Keratinocyte (primary cell): ENCODE data around the gene RNF39.

ENCODE experiments used
- EZH2 ChIP-seq: IDR thresholded peaks from one replicate; pipeline ENCODE4 v1.6.1; 2012; ENCODE audit warnings: inconsistent platforms, mild to moderate bottlenecking, low read length, moderate library complexity
- TF ChIP-seq, protein P1 (sequence below), 3 experiments: IDR thresholded peaks in 1 of 3; conservative IDR thresholded peaks in 1 of 3; optimal IDR thresholded peaks in 1 of 3; 2 replicates in 2 of 3; 3 replicates in 1 of 3; pipeline versions ENCODE3 to v1.5.1; 2011; ENCODE audit warnings: low read length in 3 of 3, mild to moderate bottlenecking in 3 of 3, moderate library complexity in 2 of 3, control low read depth in 1 of 3, inconsistent platforms in 1 of 3; ENCODE audit not compliant: insufficient read depth in 2 of 3; ENCODE audit errors: extremely low read depth in 1 of 3

DNA sequence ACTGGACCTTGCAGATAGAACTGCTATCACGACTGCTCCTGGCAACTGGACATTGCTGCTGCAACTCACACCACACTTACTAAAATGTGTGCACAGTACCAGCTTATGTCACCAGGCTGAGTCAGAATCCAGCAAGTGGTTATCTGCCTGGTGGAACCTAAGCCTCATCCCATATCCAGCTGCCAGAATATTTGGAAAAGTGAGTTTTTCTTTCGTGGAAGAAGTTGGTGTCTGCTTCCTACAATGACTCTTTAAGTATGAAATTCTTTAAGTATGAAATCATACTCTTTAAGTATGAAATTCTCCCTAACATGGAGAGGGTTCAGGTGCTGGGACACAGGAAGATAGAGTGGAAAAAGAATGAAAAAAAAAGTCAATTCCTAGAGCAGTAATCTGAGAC is 30.9 kb downstream of the RNF39 start:
- TF ChIP-seq, protein P1, sequence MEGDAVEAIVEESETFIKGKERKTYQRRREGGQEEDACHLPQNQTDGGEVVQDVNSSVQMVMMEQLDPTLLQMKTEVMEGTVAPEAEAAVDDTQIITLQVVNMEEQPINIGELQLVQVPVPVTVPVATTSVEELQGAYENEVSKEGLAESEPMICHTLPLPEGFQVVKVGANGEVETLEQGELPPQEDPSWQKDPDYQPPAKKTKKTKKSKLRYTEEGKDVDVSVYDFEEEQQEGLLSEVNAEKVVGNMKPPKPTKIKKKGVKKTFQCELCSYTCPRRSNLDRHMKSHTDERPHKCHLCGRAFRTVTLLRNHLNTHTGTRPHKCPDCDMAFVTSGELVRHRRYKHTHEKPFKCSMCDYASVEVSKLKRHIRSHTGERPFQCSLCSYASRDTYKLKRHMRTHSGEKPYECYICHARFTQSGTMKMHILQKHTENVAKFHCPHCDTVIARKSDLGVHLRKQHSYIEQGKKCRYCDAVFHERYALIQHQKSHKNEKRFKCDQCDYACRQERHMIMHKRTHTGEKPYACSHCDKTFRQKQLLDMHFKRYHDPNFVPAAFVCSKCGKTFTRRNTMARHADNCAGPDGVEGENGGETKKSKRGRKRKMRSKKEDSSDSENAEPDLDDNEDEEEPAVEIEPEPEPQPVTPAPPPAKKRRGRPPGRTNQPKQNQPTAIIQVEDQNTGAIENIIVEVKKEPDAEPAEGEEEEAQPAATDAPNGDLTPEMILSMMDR (optimal IDR thresholded peaks at IDR 0.05 in 1 of 3, IDR thresholded peaks at IDR 0.05 in 1 of 3, conservative IDR thresholded peaks at IDR 0.05 in 1 of 3; ENCODE audit: extremely low read depth in 1 of 3, insufficient read depth in 2 of 3, low read length in 3 of 3) = no peak
- no peak for TF ChIP-seq EZH2
